Measurements from ENCODE around the gene FAM3C. TPM values are rescaled to one million over a fixed set of nuclear protein-coding genes. Genes with fewer than 3 reads are reported as not detected.

Gene FAM3C, protein sequence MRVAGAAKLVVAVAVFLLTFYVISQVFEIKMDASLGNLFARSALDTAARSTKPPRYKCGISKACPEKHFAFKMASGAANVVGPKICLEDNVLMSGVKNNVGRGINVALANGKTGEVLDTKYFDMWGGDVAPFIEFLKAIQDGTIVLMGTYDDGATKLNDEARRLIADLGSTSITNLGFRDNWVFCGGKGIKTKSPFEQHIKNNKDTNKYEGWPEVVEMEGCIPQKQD
- total RNA-seq (2022; extraction: Qiagen RNA extraction; ENCODE audit: low read depth): 38.0 to 51.4 TPM (median 41.0 TPM) in 5 replicates

DNA sequence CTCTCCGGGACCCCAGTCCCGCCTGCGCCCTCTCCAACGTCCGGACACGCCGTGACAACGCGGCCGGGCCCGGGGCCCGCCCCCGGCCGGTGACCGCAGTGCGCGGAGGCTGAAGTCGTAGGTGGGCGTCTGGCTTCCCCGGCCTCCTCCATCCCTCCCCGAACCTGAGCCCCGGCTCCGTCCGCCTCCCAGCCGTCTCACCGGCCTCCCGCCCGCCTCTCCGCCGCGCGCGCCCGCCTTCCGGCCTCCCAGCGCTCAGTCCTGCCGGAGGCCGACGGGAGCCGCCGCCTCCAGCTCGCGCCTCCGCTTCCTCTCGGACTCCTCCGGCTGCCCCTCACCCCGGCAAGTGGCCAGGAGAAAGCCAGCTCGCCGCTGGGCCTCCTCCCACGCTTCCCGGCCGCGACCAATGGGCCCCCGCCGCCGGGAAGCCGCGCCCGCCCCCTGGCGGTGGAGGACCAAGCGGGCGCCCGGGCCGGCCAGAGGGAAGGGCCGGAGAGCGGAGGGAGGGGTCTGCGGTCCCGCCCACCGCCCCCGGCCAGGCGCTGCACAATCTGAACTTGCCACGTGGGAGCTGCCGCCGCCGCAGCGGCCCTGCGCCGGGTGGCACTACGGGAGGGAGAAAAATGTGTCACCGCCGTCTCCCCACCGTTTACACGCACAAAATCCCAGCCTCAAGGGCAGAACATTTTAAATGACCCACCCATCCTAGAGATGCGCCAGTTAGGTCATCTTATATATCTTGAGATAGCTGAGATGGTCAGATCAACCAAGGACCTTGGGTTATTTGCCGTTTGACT lies at the start of gene FAM3C:
Gene FAM3C (minus strand): TSS at position 348 of the 797 bp plus-strand sequence. CDS start 13,339 bp downstream, outside the sequence.

DNA sequence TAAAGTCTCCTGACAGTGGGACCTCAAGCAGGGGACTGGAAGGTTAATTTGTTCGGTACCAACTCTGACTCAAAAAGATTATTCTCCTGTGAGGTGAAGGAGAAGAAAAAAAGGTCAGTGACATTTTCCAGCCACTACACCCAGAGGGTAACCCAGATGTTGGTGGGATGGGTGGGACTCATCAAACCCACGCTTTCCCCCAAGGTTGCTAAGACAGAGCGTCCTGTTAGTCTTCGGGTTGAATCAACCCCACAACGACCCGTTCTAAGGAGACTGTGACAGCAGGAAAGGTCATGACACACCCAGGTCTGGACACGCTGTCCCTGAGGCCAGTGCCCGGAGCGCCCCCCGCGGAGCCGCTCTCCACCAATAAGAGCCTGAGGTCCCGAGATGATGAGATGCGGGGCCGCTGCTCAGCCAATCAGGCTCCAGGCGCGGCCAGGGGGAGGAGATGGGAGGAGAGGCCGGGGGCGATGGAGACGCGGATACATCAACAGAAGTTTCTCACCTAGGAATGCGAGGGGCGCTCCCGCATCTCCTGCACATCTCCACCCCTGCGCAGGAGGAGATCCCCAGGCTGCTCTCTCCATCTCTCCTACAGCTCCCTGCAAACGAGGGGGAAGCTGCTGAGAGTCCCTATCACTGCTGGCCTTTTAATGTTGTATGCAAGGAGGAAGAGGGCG lies 67.5 kb downstream of the FAM3C start, which contains the start of gene WNT16:
Gene WNT16 (plus strand): TSS at position 493 of the 683 bp plus-strand sequence. CDS start 293 bp downstream, outside the sequence.

Other genes with a start within 250 kb of the FAM3C start
- not detected in 5 replicates for gene WNT16, start 67.3 kb downstream of the FAM3C start, total RNA-seq (2022; extraction: Qiagen RNA extraction; ENCODE audit: low read depth)

Measured in A549 treated with CpdA at 1 μM for 4 hours (cell line).